IPS-15b (cell line): Measurements from ENCODE around the gene GMDS.

Source experiments
- H3K27me3 ChIP-seq: one replicate; pipeline ENCODE4 v1.6.1; 2013; ENCODE audit warnings: low read length; ENCODE audit not compliant: control insufficient read depth, insufficient read depth
- H3K36me3 ChIP-seq: one replicate; pipeline ENCODE4 v1.6.1; 2013; ENCODE audit warnings: low read length; ENCODE audit not compliant: control insufficient read depth, insufficient read depth
- H3K4me1 ChIP-seq: one replicate; pipeline ENCODE4 v1.6.1; 2013; ENCODE audit warnings: mild to moderate bottlenecking, low read length; ENCODE audit not compliant: control insufficient read depth, insufficient read depth
- H3K4me3 ChIP-seq: one replicate; pipeline ENCODE4 v1.5.1; 2013; ENCODE audit warnings: low read depth, low read length
- H3K9ac ChIP-seq: one replicate; pipeline ENCODE4 v1.6.1; 2013; ENCODE audit warnings: low read depth, mild to moderate bottlenecking, low read length
- H3K9me3 ChIP-seq: one replicate; pipeline ENCODE4 v1.6.1; 2013; ENCODE audit warnings: mild to moderate bottlenecking, low read length; ENCODE audit not compliant: control insufficient read depth, insufficient read depth

GMDS gene

DNA sequence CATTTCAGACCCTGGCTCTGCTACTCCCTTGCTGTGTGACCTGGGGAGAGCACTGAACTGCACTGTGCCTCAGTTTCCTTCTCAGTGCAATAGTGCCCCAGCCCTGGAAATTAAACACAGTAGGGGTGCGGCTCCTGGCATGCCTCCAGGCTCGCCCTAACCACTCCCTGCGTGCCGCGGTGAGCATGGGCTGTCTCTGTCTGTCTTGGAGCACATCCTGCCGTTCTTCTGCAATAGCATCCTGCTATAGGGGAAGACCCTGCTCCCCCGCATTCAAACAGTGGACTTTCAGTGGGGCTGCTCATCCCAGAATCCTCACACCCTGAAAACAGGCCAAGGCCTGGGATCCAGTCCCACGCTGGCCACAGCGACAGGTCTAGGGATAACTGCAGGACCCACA is 506.2 kb downstream of the GMDS start:
- Histone ChIP-seq H3K4me3 (no peak overlapping the region), H3K9me3 (no peaks in the 10 kb centered on the region), H3K4me1 (no peaks in the 10 kb centered on the region), H3K27me3 (no peaks in the 10 kb centered on the region), H3K9ac (no peak overlapping the region), H3K36me3 (no peaks in the 10 kb centered on the region)

DNA sequence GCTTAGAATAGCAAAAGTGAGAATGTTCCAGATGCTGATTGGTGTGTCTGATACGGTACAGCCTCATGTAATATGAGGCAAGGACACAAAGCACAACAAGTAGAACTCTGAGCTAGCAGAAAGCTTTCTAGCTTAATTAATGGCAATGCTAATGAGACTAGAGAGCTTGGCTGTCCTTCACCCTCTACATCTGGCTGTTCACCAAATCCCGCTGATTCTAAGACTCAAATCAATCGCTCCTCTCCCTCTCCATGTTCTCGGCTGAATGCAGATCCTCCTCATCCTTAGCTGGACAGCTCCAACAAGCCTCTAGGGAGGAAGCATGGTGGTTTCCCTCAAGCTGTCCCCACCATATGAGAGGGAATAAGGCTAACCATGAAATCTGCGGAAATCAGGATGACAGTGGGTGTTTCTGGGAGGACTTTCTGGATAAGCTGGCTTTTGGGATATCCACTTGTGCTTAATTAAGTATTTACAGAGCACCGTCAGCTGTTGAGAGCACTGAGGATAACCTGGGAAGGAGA is 506.8 kb downstream of the GMDS start:
- Histone ChIP-seq H3K9ac (no peak overlapping the region), H3K9me3 (no peaks in the 10 kb centered on the region), H3K27me3 (no peaks in the 10 kb centered on the region), H3K36me3 (no peaks in the 10 kb centered on the region), H3K4me1 (no peaks in the 10 kb centered on the region), H3K4me3 (no peak overlapping the region)

DNA sequence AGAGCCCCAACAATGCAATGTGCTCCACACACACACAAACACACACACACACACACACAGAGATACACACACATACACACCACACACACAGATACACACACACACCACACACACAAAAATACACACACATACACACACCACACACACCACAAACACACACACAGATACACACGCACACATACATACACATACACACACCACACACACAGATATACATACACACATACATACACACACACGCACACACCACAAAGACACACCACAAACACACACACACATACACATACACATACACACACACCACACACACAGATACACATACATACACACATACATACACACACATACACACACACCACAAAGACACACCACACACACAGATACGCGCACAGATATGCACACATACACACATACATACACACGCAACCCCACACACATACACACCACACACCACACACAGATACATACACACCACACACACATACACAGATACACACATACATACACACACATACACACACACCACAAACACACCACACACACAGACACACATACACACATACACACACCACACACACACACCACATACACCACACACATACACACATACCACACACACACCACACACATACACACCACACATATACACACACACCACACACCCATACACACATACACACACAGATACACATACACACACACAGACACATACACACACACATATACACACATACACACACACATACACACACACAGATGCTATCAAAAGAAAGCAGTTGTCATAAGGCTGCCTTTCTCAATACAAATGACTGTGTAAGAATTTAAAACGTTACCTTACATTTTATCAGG is 507.7 kb downstream of the GMDS start:
- H3K9ac ChIP-seq = no peak overlapping the region

DNA sequence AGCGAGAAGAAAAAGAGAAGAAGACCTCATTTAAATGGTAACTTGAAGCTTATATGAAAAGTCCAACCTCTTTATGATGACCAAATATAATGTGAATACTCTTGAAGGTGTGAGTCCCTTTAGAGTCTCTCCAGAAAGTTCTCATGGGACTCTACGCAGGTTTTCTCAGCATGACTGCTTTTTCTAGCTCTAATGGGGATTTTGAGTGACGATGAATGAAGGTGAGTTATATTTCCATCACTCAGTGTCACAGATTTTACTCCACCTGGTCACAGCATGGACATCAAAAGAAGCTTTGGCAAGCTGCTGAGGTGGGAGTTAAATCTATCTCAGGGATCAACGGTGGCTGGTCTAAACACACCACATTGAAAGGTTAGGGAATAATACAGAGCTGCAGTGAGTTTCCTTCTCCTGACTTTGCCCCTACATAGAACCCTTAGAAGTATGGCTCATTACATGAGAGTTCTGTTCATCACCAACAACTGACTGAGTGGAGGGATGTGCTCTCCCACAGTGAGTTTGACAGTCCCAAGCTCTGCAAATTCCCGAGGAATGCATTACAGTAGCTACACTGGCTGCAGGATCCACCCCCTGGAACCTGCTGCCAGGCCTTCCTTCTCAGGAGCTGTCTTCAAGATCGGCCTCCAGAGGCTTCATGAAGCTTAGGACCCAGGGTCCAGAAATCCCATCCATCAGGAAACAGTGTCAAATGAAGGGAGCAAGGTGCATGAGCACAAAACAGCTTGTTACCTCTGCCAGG is 508.9 kb downstream of the GMDS start:
- Histone ChIP-seq H3K4me1 (no peaks in the 10 kb centered on the region), H3K36me3 (no peaks in the 10 kb centered on the region), H3K27me3 (no peaks in the 10 kb centered on the region), H3K9me3 (no peaks in the 10 kb centered on the region), H3K4me3 (no peak overlapping the region), H3K9ac (no peak overlapping the region)

More for the DNA sequence above, 507.7 kb downstream of the GMDS start:
- Histone ChIP-seq H3K27me3 (no peaks in the 10 kb centered on the region), H3K4me1 (no peaks in the 10 kb centered on the region), H3K4me3 (no peak overlapping the region), H3K9me3 (no peaks in the 10 kb centered on the region), H3K36me3 (no peaks in the 10 kb centered on the region)

DNA sequence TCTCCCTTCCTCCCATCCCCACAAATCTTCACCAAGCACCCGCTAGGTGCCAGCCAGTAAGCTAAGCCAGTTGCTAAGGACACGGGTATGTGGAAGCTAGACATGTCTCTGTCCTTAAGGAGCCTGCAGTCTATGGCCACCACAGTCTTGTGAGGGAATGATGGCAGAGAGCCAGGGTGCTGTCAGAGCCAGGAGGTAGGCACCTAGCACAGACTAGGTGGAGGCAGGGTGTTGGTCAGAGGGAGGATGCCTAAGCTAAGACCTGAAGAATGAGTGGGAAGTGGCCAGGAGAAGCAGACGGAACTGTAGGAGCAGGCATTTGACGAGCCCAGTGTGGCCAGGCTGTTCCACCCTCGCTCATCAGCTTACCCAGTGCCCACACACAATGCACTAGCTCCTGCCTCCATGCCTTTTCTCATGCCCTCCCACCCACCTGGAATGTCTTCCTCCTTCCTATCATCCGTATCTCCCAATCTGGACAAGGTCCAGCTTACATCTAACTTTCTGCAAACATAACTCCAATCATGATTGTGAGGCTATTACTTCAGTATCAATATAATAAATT is 510.1 kb downstream of the GMDS start:
- Histone ChIP-seq H3K9me3 (no peaks in the 10 kb centered on the region), H3K4me1 (no peaks in the 10 kb centered on the region), H3K36me3 (no peaks in the 10 kb centered on the region), H3K27me3 (no peaks in the 10 kb centered on the region), H3K4me3 (no peak overlapping the region), H3K9ac (no peak overlapping the region)

DNA sequence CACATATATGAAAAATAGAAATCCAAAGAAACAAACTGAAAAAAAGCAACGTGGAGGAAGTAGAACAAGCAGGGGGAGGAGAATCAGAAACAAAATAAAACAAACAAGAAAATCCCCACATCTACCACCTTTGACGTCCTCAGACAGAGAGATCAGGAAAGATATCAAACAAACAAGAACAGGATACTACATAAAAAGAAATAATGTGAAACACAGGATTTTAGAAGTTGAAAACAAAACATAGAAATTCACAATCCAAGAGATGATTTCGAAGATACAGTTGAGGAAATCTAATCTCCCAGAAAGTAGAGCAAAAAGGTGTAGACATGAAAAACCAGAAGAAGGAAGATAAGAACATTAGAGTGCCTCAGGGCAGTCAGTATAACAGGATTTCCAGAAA is 514.5 kb downstream of the GMDS start:
- H3K9me3 ChIP-seq = no peaks in the 10 kb centered on the region
- no peaks in the 10 kb centered on the region for H3K27me3 ChIP-seq
- no peaks in the 10 kb centered on the region for H3K36me3 ChIP-seq
- no peak overlapping the region for H3K4me3 ChIP-seq
- no peak overlapping the region for H3K9ac ChIP-seq
- H3K4me1 ChIP-seq = no peaks in the 10 kb centered on the region

DNA sequence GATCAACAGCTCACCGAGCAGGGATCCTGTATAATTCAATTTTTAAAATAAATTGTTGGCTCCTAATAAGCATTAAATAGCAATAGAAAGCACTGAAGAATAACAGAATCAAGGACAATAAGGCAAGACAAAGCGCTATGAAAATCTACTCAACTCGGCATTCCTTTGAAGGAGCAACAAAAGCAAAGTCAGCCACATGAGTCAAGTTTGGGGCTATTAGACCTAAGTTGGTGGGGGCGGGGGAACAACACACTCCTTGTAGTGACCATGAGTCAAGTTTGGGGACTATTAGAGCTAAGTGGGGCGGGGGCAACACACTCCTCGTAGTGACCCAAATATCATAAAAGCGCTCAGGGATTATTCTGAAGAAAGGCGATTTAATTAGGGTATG is 515.7 kb downstream of the GMDS start:
- Histone ChIP-seq H3K36me3 (no peaks in the 10 kb centered on the region), H3K27me3 (no peaks in the 10 kb centered on the region), H3K4me3 (no peak overlapping the region), H3K9me3 (no peaks in the 10 kb centered on the region), H3K9ac (no peak overlapping the region), H3K4me1 (no peaks in the 10 kb centered on the region)

DNA sequence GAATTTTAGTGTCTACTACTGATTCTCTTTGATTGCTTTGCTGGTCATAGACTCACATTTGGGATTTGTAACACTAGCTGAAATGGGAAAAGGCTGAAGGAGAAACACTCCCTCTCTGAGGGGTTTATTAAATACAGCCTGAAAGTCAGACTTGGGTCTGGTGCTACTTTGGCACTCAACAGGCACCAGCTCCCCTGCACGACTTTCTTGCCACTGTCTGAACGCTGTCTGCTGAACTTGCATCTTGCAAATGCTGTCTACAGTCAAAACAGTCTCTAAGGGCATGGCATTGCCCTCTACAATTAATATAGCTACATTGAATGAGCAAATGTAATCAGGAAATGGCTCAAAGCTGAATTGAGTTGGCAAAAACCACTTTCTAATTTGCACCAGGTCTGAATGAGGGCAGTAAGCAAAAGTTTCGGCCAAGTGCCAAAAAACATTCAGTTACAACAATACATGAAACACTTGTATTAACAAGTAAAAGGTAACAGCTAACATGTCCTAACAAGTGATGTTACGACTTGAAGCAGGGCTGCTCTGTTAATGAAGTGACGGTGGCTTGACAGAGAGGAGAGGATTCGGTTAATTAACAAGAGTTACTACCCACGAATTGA is 516.2 kb downstream of the GMDS start:
- H3K4me3 ChIP-seq = no peak overlapping the region
- no peak overlapping the region for H3K9ac ChIP-seq
- H3K27me3 ChIP-seq = no peaks in the 10 kb centered on the region
- no peaks in the 10 kb centered on the region for H3K4me1 ChIP-seq
- no peaks in the 10 kb centered on the region for H3K36me3 ChIP-seq
- no peaks in the 10 kb centered on the region for H3K9me3 ChIP-seq

DNA sequence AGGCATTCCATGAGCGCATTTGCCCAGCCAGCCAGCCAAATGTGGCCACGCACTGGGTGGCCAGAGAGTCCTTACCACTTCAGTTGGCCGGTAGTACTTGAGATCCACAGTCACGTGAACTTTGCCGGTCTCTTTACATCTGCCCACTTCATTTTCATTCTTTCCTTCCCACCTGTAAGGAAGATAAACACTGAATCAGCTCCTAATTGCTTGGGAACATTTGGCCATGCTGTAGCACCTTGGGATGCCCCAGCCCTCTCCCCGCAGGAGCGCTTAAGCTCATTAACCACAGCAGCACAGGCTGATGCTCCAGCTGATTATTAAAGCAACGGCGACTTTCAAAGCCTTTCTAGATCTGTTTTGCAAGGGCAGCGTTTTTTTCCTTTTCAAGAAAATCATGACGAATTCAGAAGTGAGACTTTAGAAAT is 519.0 kb downstream of the GMDS start:
- Histone ChIP-seq H3K4me3 (no peak overlapping the region), H3K9me3 (no peaks in the 10 kb centered on the region), H3K36me3 (no peaks in the 10 kb centered on the region), H3K9ac (no peak overlapping the region), H3K27me3 (no peaks in the 10 kb centered on the region), H3K4me1 (no peaks in the 10 kb centered on the region)

DNA sequence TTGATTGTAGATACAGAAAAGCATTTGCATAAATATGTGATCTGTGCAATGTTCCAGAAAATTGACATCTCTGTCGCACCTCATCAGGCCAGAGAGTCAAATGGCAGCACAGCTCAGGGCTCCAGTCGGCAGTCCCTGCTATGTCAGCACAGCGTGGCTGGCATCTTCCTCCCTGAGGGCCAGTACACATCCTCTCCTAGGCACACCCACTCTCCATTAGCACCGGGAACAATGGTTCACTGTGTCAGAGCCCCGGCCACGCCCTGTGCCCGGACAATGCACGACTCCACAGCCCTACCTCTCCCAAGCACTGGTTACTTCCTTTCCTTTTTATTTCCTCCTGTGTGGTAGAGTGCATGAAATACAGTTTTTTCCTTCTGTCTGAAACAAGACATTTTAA is 520.8 kb downstream of the GMDS start:
- no peak overlapping the region for H3K4me3 ChIP-seq
- H3K9me3 ChIP-seq = no peaks in the 10 kb centered on the region
- H3K9ac ChIP-seq = no peak overlapping the region
- no peaks in the 10 kb centered on the region for H3K4me1 ChIP-seq
- H3K27me3 ChIP-seq = no peaks in the 10 kb centered on the region
- H3K36me3 ChIP-seq = no peaks in the 10 kb centered on the region

DNA sequence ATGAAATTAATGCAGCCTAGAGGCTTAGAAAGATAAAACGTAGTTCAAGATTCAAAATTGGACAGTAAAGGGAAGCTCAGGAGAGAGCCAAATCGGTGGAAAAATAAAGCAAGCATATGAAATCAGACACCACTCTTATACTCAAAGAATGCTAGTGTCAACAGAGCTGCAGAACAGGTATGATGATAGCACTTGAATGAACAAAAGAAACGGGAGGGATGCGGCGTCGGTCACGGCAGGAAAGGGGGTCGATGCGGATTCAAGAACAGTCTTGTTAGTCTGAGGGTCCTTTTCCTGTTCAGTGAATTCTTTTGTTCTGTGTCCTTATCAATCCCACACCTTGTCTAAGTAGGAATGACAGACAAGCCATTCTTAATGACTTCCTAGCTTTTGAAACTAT is 521.3 kb downstream of the GMDS start:
- H3K9ac ChIP-seq = no peak overlapping the region
- no peaks in the 10 kb centered on the region for H3K9me3 ChIP-seq
- no peaks in the 10 kb centered on the region for H3K4me1 ChIP-seq
- no peaks in the 10 kb centered on the region for H3K36me3 ChIP-seq
- H3K4me3 ChIP-seq = no peak overlapping the region
- H3K27me3 ChIP-seq = no peaks in the 10 kb centered on the region
